SK-N-SH treated with all-trans-retinoic acid at 6 μM for 48 hours (cell line): ENCODE measurements around the gene PTPRT.

Experiments
- ATAC-seq: fragments of 200-7000 bp; cut with Tn5 transposase; 3 replicates; pipeline ENCODE4 v1.9.1; 2020; ENCODE audit warnings: mild to moderate bottlenecking, moderate library complexity
- ARNTL ChIP-seq: fragments of 450-650 bp; formaldehyde crosslinking; IDR thresholded peaks from 2 replicates; pipeline ENCODE4 v1.5.0; 2020; ENCODE audit warnings: low read depth, mild to moderate bottlenecking, moderate library complexity, borderline replicate concordance
- BACH2 ChIP-seq: fragments of 250-450 bp; sonication (Bioruptor Pico); IDR thresholded peaks from 2 replicates; pipeline ENCODE4 v1.9.0; 2021; ENCODE audit warnings: mild to moderate bottlenecking, borderline replicate concordance
- CSDC2 ChIP-seq: fragments of 250-450 bp; sonication (Bioruptor Pico); IDR thresholded peaks from 2 replicates; pipeline ENCODE4 v1.5.0; 2020; ENCODE audit warnings: mild to moderate bottlenecking, moderate library complexity
- ESRRG ChIP-seq: fragments of 250-450 bp; sonication (Bioruptor Pico); IDR thresholded peaks from 2 replicates; pipeline ENCODE4 v1.6.1; 2021; ENCODE audit warnings: mild to moderate bottlenecking
- ISL1 ChIP-seq: fragments of 250-450 bp; sonication (Bioruptor Pico); IDR thresholded peaks from 2 replicates; pipeline ENCODE4 v2.1.2; 2022; ENCODE audit warnings: mild to moderate bottlenecking, moderate library complexity
- RARB ChIP-seq: fragments of 250-450 bp; sonication (Bioruptor Pico); IDR thresholded peaks from 2 replicates; pipeline ENCODE4 v1.8.0; 2021; ENCODE audit warnings: mild to moderate bottlenecking, moderate library complexity
- SNAI2 ChIP-seq: fragments of 250-450 bp; sonication (Bioruptor Pico); IDR thresholded peaks from 2 replicates; pipeline ENCODE4 v1.5.0; 2020; ENCODE audit warnings: mild to moderate bottlenecking, moderate library complexity
- ZC3H10 ChIP-seq: fragments of 250-450 bp; sonication (Bioruptor Pico); IDR thresholded peaks from 2 replicates; pipeline ENCODE4 v1.5.1; 2021; ENCODE audit warnings: mild to moderate bottlenecking, moderate library complexity
- ZFP3 ChIP-seq: fragments of 250-450 bp; sonication (Bioruptor Pico); IDR thresholded peaks from 2 replicates; pipeline ENCODE4 v1.5.0; 2020; ENCODE audit warnings: mild to moderate bottlenecking, moderate library complexity
- ZNF565 ChIP-seq: fragments of 450-650 bp; formaldehyde crosslinking; conservative IDR thresholded peaks from 2 replicates; pipeline ENCODE4 v1.5.0; 2020; ENCODE audit warnings: low read depth, mild to moderate bottlenecking, moderate library complexity
- ZNF70 ChIP-seq: fragments of 450-650 bp; formaldehyde crosslinking; IDR thresholded peaks from 2 replicates; pipeline ENCODE4 v1.5.0; 2020; ENCODE audit warnings: mild to moderate bottlenecking, moderate library complexity
- ZNF8 ChIP-seq: fragments of 450-650 bp; formaldehyde crosslinking; IDR thresholded peaks from 2 replicates; pipeline ENCODE4 v1.5.0; 2020; ENCODE audit warnings: mild to moderate bottlenecking, moderate library complexity
- TF ChIP-seq, protein P1 (sequence below): fragments of 250-450 bp; sonication (Bioruptor Pico); IDR thresholded peaks from 2 replicates; pipeline ENCODE4 v1.5.0; 2020; ENCODE audit warnings: mild to moderate bottlenecking, moderate library complexity
- TF ChIP-seq, protein P2 (sequence below): fragments of 250-450 bp; sonication (Bioruptor Pico); IDR thresholded peaks from 2 replicates; pipeline ENCODE4 v1.8.0; 2020; ENCODE audit warnings: mild to moderate bottlenecking, moderate library complexity, borderline replicate concordance
- TF ChIP-seq, protein P3 (sequence below): fragments of 250-450 bp; sonication (Bioruptor Pico); IDR thresholded peaks from 2 replicates; pipeline ENCODE4 v1.5.1; 2020; ENCODE audit warnings: low read depth, mild to moderate bottlenecking, moderate library complexity

The PTPRT gene

DNA sequence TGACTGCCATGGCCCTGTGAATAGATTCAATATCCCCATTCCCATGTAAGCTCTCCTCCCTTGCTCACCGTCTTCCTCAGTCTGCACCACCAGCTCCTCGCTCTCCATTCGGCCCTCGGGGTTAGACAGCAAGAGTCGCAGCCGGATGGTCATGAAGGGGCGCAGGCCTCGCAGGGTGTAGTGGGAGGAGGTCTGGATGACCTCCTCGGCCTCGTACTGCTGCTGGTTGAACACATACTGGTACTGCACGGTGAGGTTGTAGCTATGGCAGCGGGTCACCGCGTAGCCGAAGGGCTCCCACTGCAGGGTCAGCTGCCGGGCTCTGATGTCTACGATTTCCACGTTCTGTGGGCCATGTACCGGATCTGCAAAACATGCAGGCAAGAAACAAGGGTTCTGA, 717.5 kb downstream of the PTPRT start:
- TF ChIP-seq ZFP3 (CRISPR knock-in tag) (no peak), ZC3H10 (no peak), ZNF8 (CRISPR knock-in tag) (no peak), CSDC2 (CRISPR knock-in tag) (no peak), RARB (CRISPR knock-in tag) (no peak), ARNTL (CRISPR knock-in tag) (no peak), ISL1 (no peak), BACH2 (CRISPR knock-in tag) (no peak), ZNF70 (CRISPR knock-in tag) (no peak)
- TF ChIP-seq, protein P1, sequence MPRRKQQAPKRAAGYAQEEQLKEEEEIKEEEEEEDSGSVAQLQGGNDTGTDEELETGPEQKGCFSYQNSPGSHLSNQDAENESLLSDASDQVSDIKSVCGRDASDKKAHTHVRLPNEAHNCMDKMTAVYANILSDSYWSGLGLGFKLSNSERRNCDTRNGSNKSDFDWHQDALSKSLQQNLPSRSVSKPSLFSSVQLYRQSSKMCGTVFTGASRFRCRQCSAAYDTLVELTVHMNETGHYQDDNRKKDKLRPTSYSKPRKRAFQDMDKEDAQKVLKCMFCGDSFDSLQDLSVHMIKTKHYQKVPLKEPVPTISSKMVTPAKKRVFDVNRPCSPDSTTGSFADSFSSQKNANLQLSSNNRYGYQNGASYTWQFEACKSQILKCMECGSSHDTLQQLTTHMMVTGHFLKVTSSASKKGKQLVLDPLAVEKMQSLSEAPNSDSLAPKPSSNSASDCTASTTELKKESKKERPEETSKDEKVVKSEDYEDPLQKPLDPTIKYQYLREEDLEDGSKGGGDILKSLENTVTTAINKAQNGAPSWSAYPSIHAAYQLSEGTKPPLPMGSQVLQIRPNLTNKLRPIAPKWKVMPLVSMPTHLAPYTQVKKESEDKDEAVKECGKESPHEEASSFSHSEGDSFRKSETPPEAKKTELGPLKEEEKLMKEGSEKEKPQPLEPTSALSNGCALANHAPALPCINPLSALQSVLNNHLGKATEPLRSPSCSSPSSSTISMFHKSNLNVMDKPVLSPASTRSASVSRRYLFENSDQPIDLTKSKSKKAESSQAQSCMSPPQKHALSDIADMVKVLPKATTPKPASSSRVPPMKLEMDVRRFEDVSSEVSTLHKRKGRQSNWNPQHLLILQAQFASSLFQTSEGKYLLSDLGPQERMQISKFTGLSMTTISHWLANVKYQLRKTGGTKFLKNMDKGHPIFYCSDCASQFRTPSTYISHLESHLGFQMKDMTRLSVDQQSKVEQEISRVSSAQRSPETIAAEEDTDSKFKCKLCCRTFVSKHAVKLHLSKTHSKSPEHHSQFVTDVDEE (CRISPR knock-in tag): no peak
- TF ChIP-seq, protein P2, sequence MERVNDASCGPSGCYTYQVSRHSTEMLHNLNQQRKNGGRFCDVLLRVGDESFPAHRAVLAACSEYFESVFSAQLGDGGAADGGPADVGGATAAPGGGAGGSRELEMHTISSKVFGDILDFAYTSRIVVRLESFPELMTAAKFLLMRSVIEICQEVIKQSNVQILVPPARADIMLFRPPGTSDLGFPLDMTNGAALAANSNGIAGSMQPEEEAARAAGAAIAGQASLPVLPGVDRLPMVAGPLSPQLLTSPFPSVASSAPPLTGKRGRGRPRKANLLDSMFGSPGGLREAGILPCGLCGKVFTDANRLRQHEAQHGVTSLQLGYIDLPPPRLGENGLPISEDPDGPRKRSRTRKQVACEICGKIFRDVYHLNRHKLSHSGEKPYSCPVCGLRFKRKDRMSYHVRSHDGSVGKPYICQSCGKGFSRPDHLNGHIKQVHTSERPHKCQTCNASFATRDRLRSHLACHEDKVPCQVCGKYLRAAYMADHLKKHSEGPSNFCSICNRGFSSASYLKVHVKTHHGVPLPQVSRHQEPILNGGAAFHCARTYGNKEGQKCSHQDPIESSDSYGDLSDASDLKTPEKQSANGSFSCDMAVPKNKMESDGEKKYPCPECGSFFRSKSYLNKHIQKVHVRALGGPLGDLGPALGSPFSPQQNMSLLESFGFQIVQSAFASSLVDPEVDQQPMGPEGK (CRISPR knock-in tag): no peak
- TF ChIP-seq, all 23 proteins: peak for 0
- ATAC-seq: no peak

DNA sequence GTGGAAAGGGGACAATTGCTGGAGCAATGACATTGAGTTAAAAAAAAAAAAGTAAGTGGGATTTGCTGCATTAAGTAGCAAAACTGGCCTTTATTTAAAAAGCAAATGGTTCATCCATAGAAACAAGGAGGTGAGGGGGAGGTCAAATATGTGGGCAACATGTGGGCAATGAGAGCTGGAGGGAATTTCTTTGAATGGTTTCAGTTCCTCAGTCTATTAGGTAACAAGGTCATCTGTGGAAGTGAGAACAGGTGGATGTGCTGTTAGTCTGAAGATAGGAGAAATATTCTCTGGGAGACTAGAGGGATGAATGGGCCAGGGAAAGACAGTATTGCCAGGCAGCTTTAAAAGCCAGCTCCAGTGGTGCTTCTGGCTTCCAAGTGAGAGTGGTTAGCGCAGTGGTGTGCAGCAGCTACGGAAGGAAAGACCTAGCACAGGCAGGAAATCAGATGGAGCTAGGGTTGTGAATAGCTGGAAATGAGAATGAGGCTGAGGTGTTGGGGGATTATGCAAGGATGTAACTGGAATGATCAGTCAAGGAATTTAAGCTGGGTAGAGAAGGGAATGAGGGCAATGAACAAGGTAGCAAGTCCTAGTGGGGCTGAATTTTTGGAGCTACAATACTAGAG, 727.6 kb downstream of the PTPRT start:
- no peak for ATAC-seq
- TF ChIP-seq SNAI2 (no peak), ARNTL (CRISPR knock-in tag) (no peak), ZNF70 (CRISPR knock-in tag) (no peak)
- TF ChIP-seq, protein P1 (CRISPR knock-in tag): no peak
- TF ChIP-seq, protein P2 (CRISPR knock-in tag): no peak

DNA sequence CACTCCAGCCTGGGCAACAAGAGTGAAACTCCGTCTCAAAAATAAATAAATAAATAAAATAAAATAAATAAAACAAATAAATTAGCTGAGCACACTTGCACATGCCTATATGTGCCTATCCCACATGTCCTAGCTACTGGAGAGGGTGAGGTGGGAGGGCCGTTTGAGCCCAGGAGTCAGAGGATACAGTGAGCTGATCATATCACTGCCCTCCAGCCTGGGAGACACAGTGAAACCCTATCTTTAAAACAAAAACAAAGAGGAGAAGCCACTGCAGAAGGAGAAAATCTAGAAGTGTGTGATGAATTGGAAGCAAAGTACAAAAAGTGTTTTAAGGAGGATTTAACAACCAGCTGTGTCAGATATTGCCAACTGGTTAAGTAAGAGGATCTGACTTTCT, 728.4 kb downstream of the PTPRT start:
- TF ChIP-seq, protein P3, sequence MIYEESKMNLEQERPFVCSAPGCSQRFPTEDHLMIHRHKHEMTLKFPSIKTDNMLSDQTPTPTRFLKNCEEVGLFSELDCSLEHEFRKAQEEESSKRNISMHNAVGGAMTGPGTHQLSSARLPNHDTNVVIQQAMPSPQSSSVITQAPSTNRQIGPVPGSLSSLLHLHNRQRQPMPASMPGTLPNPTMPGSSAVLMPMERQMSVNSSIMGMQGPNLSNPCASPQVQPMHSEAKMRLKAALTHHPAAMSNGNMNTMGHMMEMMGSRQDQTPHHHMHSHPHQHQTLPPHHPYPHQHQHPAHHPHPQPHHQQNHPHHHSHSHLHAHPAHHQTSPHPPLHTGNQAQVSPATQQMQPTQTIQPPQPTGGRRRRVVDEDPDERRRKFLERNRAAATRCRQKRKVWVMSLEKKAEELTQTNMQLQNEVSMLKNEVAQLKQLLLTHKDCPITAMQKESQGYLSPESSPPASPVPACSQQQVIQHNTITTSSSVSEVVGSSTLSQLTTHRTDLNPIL (CRISPR knock-in tag): no peak
- TF ChIP-seq, protein P2 (CRISPR knock-in tag): no peak
- no peak for TF ChIP-seq ESRRG (CRISPR knock-in tag)
- no peak for TF ChIP-seq ZC3H10
- TF ChIP-seq ZNF565 (CRISPR knock-in tag): no peak
- no peak for ATAC-seq
